ENCODE measurements around the gene PLA2G2C.

DNA sequence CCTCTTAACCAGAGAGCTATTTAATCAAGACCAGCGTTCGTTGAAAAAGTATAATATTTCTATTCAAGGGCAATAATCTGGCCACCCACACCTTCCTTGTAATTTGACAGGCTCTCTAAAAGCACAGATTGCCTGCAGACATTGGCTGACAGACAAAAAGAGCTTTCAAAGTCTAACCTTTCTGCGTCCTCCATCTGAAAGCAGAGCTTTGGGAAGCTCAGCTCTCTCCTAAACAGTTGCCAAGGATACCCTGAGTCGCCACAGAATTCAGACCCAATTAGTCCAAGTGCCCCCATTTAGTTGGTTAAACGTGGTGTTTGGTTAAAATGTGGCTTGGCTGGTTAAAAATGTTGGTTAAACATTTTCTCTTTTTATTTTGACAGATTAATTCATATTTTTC is 33.7 kb upstream of the PLA2G2C start:
- TF ChIP-seq, protein P1, sequence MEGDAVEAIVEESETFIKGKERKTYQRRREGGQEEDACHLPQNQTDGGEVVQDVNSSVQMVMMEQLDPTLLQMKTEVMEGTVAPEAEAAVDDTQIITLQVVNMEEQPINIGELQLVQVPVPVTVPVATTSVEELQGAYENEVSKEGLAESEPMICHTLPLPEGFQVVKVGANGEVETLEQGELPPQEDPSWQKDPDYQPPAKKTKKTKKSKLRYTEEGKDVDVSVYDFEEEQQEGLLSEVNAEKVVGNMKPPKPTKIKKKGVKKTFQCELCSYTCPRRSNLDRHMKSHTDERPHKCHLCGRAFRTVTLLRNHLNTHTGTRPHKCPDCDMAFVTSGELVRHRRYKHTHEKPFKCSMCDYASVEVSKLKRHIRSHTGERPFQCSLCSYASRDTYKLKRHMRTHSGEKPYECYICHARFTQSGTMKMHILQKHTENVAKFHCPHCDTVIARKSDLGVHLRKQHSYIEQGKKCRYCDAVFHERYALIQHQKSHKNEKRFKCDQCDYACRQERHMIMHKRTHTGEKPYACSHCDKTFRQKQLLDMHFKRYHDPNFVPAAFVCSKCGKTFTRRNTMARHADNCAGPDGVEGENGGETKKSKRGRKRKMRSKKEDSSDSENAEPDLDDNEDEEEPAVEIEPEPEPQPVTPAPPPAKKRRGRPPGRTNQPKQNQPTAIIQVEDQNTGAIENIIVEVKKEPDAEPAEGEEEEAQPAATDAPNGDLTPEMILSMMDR (IDR thresholded peaks at IDR 0.05; ENCODE audit: insufficient read depth, low read depth, low read length), result no peak
- TF ChIP-seq EZH2 (IDR thresholded peaks at IDR 0.05; ENCODE audit: insufficient read depth, low read length), result no peak
